ENCODE measurements around the gene DSCAML1. TPM values are rescaled to one million over a fixed set of nuclear protein-coding genes. Genes with fewer than 3 reads are reported as not detected.

The DSCAML1 gene
- total RNA-seq, 1 donor from 2014 or later, result 0.09 TPM

- no peaks in the 10 kb centered on the region for H3K9me3 Mint-ChIP-seq
- no peak for TF ChIP-seq CTCF (conservative IDR thresholded peaks at IDR 0.05)
- H3K4me3 Mint-ChIP-seq, result no peak overlapping the region
- H3K27me3 Mint-ChIP-seq (ENCODE audit: low read depth), result peaks cover 11% of the 10 kb centered on the region
- peaks cover 29% of the 10 kb centered on the region for H3K4me1 Mint-ChIP-seq
- H3K27ac Mint-ChIP-seq (ENCODE audit: unreplicated experiment), result no peak overlapping the region
- H3K36me3 Mint-ChIP-seq (ENCODE audit: low read depth), result no peaks in the 10 kb centered on the region
- no peak for DNase-seq (ENCODE audit: low read depth, low spot score)
Observed at GRCh38 chr11:117431436-117431835, 365.6 kb downstream of the DSCAML1 start.

GRCh38 chr11:117430293-117430955, 366.6 kb downstream of the DSCAML1 start:
- Mint-ChIP-seq H3K9me3 (no peaks in the 10 kb centered on the region), H3K4me3 (no peak overlapping the region), H3K27ac (ENCODE audit: unreplicated experiment) (peak overlapping the region; percentile 52), H3K36me3 (ENCODE audit: low read depth) (no peaks in the 10 kb centered on the region), H3K4me1 (peaks cover 29% of the 10 kb centered on the region), H3K27me3 (ENCODE audit: low read depth) (peaks cover 4% of the 10 kb centered on the region)
- no peak for DNase-seq (ENCODE audit: low read depth, low spot score)
- no peak for TF ChIP-seq CTCF (conservative IDR thresholded peaks at IDR 0.05)

GRCh38 chr11:117428856-117429229, 368.2 kb downstream of the DSCAML1 start:
- Mint-ChIP-seq H3K36me3 (ENCODE audit: low read depth) (no peaks in the 10 kb centered on the region), H3K27me3 (ENCODE audit: low read depth) (peaks cover 6% of the 10 kb centered on the region), H3K27ac (ENCODE audit: unreplicated experiment) (no peak overlapping the region), H3K9me3 (no peaks in the 10 kb centered on the region), H3K4me3 (no peak overlapping the region), H3K4me1 (peaks cover 29% of the 10 kb centered on the region)
- TF ChIP-seq CTCF (conservative IDR thresholded peaks at IDR 0.05), result no peak
- DNase-seq (ENCODE audit: low read depth, low spot score), result no peak

GRCh38 chr11:117428186-117428855, 368.7 kb downstream of the DSCAML1 start:
- TF ChIP-seq CTCF (conservative IDR thresholded peaks at IDR 0.05), result no peak
- peaks cover 29% of the 10 kb centered on the region for H3K4me1 Mint-ChIP-seq

GRCh38 chr11:117427356-117427874, 369.6 kb downstream of the DSCAML1 start:
- Mint-ChIP-seq H3K9me3 (no peaks in the 10 kb centered on the region), H3K27me3 (ENCODE audit: low read depth) (peaks cover 6% of the 10 kb centered on the region), H3K4me3 (no peak overlapping the region), H3K36me3 (ENCODE audit: low read depth) (no peaks in the 10 kb centered on the region), H3K4me1 (peaks cover 29% of the 10 kb centered on the region), H3K27ac (ENCODE audit: unreplicated experiment) (no peak overlapping the region)
- DNase-seq (ENCODE audit: low read depth, low spot score), result no peak
- TF ChIP-seq CTCF (conservative IDR thresholded peaks at IDR 0.05), result no peak

More at GRCh38 chr11:117428186-117428855, 368.7 kb downstream of the DSCAML1 start:
- no peak overlapping the region for H3K27ac Mint-ChIP-seq (ENCODE audit: unreplicated experiment)
- H3K27me3 Mint-ChIP-seq (ENCODE audit: low read depth), result peaks cover 6% of the 10 kb centered on the region
- H3K36me3 Mint-ChIP-seq (ENCODE audit: low read depth), result no peaks in the 10 kb centered on the region
- DNase-seq (ENCODE audit: low read depth, low spot score), result no peak
- no peak overlapping the region for H3K4me3 Mint-ChIP-seq
- H3K9me3 Mint-ChIP-seq, result no peaks in the 10 kb centered on the region

Measured in neural crest cell (in vitro differentiated cells).